GM18867 (cell line): Measurements from ENCODE around the gene VAPB.

ENCODE experiments used
- ATAC-seq: cut with Tn5 transposase; IDR thresholded peaks from one replicate; pipeline ENCODE4 v1.9.1; 2021; ENCODE audit warnings: mild to moderate bottlenecking, moderate library complexity; ENCODE audit not compliant: unreplicated experiment

The VAPB gene

DNA sequence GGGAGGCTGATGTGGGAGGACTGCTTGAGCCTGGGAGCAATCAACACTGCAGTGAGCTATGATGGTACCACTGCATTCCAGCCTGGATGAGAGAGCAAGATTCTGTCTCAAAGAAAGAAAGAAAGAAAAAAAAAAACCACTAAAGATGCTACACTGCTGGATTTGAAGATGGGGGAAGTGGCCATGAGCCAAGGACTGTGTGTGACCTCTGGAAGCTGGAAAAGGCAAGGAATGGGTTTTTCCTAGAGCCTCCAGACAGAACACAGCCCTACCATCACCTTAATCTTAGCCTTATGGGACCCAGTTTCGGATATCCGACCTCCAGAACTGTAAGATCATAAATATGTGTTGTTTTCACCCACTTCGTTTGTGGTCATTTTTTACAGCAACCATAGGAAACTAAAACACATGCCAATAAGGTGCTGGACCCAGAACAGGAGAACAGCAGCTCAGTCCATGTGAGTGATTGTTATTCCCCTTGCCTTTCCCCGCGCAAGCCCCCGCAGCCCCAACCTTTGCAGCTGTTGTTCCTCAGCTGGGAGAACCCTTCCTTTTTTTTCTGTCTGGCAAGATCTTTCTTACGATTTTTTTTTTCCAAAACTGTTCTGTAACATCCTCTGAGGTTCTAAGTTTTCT lies 11.1 kb upstream of the VAPB start:
- no peak for ATAC-seq

GRCh38 chr20:58378704-58379103 lies 10.3 kb upstream of the VAPB start:
- no peak for ATAC-seq

DNA sequence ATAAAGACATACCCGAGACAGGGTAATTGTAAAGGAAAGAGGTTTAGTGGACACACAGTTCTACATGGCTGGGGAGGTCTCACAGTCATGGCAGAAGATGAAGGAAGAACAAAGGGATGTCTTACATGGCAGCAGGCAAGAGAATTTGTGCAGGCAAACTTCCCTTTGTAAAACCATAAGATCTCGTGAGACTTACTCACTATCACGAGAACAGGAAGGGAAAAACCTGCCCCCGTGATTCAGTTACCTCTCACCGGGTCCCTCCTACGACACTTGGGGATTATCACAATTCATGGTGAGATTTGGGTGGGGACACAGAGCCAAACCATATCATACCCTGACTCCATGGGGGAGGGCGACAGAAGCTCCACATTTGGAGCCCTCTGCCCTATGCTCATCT lies 7.4 kb upstream of the VAPB start:
- no peak for ATAC-seq

DNA sequence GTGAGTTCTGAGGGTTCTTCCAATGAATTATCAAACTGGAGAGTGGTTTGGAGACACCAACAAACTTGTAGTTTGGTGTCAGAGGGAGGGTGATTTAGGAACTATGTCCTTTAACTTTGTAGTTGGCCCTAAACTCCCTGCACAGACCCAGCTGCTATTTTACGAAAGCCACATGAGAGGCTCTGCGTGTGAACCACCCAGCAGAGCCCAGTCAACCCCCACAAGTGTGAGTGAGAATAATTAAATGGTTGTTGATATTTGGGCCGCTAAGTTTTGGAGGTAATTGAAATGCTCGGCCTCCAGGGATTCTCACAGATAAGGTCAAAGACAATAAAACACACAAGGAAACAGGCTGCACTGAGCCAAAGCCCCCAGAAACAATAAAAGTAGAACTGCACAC lies 6.9 kb upstream of the VAPB start:
- no peak for ATAC-seq

DNA sequence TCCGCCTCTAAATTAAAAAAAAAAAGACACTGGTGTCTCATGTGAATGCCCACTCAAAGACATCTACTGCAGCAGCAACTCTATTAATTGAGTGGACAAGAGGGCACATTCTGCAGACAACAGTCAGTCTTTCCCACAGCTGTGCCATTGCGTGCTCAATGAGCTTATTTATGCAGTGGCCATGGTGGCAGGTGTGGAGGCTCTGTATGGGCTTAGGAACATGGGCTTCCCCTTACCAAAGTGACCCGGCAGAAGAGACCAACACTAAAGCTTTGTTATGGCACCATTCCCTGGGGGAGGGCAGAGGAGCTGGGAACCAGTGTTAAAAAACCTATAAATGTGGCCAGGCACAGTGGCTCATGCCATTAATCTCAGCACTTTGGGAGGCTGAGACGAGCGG lies 4.2 kb upstream of the VAPB start:
- no peak for ATAC-seq

DNA sequence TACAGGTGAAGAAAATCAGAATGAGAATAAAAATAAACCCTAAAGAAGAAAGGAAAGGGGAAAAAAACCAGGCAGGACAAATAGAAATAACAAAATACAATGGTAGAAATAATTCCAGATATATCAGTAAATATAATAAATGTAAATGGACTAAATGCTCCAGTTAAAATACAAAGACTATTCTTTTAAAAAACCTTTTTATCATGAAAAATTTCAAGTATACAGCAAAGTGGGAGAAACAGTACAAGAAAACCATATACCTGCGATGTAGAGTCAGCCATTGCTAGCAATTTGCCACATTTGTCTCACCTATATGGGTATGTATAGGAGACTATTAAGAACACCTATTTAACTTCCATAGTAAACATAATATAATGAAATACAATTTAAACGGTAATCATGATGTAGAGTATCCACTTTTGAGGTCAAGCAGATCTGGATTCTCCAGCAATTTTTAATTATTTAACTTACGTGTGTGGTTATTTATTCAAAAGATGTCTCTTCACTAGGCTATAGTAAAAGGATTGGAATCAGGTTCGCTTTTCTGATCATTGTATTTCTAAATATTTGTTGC lies 914 bp upstream of the VAPB start:
- no peak for ATAC-seq

DNA sequence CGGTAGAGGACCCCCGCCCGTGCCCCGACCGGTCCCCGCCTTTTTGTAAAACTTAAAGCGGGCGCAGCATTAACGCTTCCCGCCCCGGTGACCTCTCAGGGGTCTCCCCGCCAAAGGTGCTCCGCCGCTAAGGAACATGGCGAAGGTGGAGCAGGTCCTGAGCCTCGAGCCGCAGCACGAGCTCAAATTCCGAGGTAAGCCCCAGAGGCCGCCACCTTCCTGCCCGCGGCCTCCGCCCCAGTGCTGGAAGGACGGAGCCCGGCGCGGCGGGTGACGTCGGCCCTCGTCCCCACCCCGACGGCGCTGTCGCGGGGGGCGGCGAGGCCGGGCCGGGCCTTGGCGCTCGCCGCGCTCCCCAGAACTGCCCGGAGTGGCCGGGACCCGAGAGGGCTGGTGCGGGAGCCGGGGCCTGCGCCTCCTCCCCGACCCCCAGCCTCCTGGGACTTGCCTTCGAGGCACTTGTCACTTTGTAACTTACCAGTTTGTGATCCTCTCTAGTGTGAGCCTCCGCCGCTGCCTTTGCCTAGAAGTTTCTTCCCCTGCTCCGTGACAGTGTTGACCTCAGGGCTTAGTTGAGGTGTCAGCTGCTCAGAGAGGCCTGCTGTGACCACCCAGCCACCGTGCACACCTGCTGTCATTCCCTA lies 417 bp downstream of the VAPB start:
- ATAC-seq, result peak; percentile 37

DNA sequence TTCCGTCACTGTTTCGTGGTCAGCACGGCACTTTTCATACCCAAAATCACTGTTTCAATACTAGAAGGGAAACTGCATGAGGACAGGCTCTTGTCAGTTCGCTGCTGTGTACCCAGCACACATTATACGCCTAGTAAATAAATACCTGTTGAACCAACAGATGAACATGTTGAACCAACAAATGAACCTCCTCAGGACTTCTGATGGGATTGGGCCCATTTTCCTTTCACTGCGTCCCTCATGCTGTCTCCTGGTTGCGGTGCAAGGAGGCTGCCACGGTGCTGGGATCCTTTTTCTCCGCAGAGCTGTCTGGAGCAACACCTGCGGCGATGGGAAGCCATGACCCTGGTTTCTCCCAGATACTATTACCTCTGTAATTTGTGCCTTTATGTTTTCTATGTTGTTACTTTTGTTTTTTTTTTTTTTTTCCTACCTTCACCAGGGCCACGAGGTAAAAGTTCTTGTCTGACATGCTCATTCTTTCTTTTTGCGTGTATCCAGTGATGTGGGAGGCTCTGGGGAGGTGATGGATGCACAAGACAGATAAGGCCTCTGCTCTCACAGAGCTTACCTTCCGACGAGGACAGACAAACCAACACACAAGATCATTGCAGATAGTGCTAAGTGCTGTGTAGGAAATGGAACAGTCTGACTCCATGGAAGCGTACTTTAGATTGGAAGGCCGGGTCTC lies 1.1 kb downstream of the VAPB start:
- no peak for ATAC-seq

- ATAC-seq, result no peak
Observed at GRCh38 chr20:58390659-58391035, 1.6 kb downstream of the VAPB start.

GRCh38 chr20:58392286-58392685 lies 3.3 kb downstream of the VAPB start:
- ATAC-seq, result no peak

DNA sequence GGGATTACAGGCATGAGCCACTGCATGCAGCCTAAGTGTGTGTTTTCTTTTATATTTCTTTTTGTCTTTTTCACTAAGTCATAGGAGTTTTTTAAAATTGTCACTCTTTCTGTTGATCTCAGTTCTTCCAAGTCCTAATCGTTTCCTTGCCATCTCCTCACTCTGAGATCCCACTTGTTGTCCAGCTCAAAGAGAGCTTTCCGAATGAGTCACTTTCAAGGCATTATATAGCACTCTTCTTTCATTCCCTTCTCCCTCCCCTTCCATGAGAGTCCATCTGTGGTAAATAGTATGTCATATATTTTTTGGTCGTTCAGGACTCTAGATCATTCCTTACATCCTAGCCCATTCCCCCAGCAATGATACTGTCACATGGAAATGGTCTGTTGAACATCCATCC lies 4.3 kb downstream of the VAPB start:
- ATAC-seq, result no peak

GRCh38 chr20:58394801-58395200 lies 5.8 kb downstream of the VAPB start:
- ATAC-seq, result no peak

DNA sequence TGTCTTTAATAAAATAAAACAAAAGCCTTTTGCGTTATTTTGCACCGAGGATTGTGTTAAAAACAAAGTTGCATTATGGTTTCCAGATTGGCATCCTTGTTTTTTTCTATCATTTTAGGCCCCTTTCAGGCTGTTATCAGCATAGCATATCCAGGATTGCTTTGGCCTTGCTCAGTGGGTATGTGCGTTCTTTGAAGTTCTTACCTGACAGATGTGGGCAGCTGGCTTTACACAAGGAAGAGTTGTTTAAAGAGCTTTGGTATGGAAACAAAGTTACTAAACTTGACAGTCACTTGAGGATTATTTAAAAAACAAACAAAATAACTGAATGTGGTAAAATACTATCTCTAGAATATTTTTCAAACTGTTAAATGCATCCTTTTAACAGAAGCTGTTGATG lies 6.6 kb downstream of the VAPB start:
- ATAC-seq, result no peak

- no peak for ATAC-seq
Observed at GRCh38 chr20:58397429-58397828, 8.4 kb downstream of the VAPB start.

GRCh38 chr20:58398254-58398653 lies 9.2 kb downstream of the VAPB start:
- no peak for ATAC-seq

- no peak for ATAC-seq
Observed at GRCh38 chr20:58399926-58400325, 10.9 kb downstream of the VAPB start.

DNA sequence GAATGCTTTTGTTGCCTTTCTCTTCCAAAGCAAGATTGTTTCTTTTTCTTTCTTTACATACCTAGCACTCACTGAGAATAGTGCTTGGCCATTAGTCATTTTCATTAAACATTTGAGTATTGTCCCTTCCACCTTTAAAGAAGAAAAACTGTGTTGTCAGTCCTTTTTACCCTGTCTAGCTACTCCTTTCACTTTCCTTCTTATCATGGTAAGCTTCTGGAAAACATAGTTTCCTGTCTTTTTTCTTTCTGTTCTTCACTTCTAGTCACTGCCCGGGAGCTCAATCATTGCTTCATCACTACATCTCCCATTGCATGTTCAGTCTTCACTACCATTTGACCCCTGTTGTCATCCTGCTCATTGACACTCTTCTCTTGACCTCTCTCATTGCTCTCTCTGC lies 12.1 kb downstream of the VAPB start:
- no peak for ATAC-seq

GRCh38 chr20:58402305-58402704 lies 13.3 kb downstream of the VAPB start:
- ATAC-seq, result no peak

GRCh38 chr20:58402827-58403226 lies 13.8 kb downstream of the VAPB start:
- peak; percentile 80 for ATAC-seq

DNA sequence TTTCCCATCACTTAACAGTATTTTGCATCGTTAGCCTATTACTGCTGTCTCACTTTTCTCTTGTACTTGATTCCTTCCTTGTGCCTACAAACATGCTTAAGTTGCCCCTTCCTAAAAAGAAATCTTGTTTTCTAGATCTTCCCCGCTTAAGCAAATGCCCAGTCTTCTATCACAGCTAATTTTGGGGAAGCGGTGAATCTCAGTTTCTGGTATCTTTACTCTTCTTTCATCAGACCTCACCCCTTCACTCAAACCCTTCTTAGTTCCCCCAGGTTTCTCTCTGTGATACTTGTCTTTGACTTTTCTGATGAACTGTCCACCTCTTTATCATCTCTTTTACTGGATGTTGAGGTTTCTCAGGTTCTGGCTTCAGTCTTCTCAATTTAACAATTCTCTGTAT lies 14.2 kb downstream of the VAPB start:
- ATAC-seq, result peak; percentile 19

DNA sequence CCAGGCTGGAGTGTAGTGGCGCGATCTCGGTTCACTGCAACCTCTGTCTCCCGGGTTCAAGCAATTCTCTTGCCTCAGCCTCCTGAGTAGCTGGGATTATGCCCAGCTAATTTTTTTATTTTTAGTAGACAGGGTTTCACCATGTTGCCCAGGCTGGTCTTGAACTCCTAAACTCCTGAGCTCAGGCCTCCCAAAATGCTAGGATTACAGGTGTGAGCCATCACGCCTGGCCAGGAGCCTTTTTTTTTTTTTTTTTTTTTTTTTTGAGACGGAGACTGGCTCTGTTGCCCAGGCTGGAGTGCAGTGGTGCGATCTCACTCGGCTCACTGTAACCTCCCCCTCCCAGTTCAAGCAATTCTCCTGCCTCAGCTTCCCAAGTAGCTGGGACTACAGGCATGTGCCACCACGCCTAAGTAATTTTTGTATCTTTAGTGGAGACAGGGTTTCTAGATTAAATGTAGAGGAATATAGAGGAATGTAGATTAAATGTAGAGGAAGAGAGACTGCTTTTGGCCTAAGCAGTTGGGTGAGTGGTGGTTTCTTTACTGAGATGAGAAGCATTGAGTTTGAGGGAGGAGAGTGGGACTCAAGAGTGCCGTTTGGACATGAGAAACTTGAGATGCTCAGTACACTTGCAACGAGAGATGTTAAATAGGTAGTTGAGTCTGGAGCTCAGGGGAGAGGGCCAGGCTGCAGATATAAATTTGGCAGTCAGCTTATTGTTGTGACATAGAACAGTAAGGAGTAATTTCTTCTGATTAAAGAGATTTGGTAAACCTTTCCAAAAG lies 16.7 kb downstream of the VAPB start:
- ATAC-seq, result no peak
